ENCODE measurements around the gene CHURC1.

Gene CHURC1

DNA sequence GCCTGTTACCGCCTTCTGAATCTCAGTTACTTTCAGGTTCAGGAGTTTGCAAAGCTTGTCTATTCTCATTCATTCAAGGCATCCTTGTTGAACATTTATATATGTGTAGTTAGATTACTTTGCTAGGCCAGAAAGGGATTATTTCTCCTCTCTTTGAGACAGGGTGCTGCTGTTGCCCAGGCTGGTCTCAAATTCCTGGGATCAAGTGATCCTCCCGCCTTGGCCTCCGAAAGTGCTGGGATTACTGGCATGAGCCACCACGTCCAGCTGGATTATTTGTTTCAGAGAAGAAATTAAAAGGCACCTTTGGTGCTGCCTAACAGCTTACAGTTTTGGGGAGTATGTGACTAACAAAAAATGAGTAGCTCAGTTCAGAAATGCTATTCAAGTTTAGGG, 772 bp downstream of the CHURC1 start:
- H3K4me1 ChIP-seq (ENCODE audit: control insufficient read depth, insufficient read depth, low read length), result peaks cover 15% of the 10 kb centered on the region
- H3K27me3 ChIP-seq (ENCODE audit: control insufficient read depth, insufficient read depth, low read length), result no peaks in the 10 kb centered on the region
- H3K9ac ChIP-seq (ENCODE audit: low read length), result peak overlapping the region; percentile 97
- H3K4me3 ChIP-seq (ENCODE audit: low read length), result peak overlapping the region; percentile 86
- H3K9me3 ChIP-seq (ENCODE audit: control insufficient read depth, low read length), result no peaks in the 10 kb centered on the region
- no peaks in the 10 kb centered on the region for H3K36me3 ChIP-seq (ENCODE audit: control insufficient read depth, insufficient read depth, low read length)

DNA sequence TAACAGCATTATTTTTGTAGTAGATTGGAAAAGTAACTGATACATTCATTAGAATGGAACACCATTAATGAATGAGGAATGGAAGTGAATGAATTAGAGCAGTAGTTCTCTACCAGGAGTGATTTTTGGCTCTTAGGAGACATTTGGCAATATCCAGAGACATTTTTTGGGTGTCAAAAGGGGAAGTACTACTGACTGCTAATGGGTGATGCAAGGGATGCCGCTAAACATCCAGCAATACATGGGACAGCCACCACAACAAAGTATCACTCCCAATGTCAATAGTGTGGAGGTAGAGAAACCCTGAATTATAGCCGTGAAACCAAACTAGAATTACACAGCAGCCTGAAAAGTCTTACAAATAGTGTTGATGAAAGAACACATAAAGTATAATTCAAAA, 1.5 kb downstream of the CHURC1 start:
- Histone ChIP-seq H3K4me3 (ENCODE audit: low read length) (no peak overlapping the region), H3K27me3 (ENCODE audit: control insufficient read depth, insufficient read depth, low read length) (no peaks in the 10 kb centered on the region), H3K9ac (ENCODE audit: low read length) (no peak overlapping the region), H3K36me3 (ENCODE audit: control insufficient read depth, insufficient read depth, low read length) (no peaks in the 10 kb centered on the region), H3K9me3 (ENCODE audit: control insufficient read depth, low read length) (no peaks in the 10 kb centered on the region), H3K4me1 (ENCODE audit: control insufficient read depth, insufficient read depth, low read length) (peaks cover 15% of the 10 kb centered on the region)

DNA sequence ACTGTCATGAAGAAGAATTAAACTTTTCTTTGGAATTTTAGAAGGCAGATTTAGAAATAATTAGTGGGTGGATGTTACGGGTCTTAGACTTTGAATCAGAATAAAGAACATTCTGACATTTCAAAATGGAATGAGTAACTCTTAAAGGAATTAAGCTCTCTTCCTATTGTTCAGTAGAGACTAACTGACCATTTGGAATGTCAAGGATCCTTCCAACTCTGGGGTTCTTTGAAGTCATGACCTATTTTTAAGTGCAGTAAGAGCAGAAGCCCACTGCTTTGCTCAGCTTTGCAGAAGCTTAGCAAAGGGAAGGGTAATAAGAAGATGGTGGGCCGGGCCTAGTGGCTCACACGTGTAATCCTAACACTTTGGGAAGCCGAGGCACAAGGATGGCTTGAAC, 4.0 kb downstream of the CHURC1 start:
- Histone ChIP-seq H3K9ac (ENCODE audit: low read length) (no peak overlapping the region), H3K4me3 (ENCODE audit: low read length) (no peak overlapping the region), H3K36me3 (ENCODE audit: control insufficient read depth, insufficient read depth, low read length) (no peaks in the 10 kb centered on the region), H3K9me3 (ENCODE audit: control insufficient read depth, low read length) (no peaks in the 10 kb centered on the region), H3K27me3 (ENCODE audit: control insufficient read depth, insufficient read depth, low read length) (no peaks in the 10 kb centered on the region), H3K4me1 (ENCODE audit: control insufficient read depth, insufficient read depth, low read length) (peaks cover 15% of the 10 kb centered on the region)

DNA sequence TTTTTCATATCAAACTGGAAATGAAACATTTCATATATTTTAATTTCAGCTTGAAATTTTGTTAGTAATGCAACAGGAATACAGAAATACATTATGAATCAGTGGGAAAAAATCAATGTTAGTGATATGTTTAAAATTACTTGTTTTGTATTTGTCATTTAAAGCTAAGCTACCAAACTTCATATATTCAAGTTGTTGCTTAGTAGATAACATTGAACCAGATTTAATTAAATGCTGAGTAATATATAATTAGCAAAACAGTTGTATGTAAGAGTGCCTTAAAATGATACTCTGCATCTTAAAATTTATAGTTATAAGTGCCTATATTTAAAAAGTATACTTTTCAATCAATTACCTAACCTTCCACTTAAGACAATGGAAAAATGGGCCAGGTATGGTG, 5.0 kb downstream of the CHURC1 start:
- Histone ChIP-seq H3K36me3 (ENCODE audit: control insufficient read depth, insufficient read depth, low read length) (no peaks in the 10 kb centered on the region), H3K9ac (ENCODE audit: low read length) (no peak overlapping the region), H3K4me1 (ENCODE audit: control insufficient read depth, insufficient read depth, low read length) (peaks cover 10% of the 10 kb centered on the region)

DNA sequence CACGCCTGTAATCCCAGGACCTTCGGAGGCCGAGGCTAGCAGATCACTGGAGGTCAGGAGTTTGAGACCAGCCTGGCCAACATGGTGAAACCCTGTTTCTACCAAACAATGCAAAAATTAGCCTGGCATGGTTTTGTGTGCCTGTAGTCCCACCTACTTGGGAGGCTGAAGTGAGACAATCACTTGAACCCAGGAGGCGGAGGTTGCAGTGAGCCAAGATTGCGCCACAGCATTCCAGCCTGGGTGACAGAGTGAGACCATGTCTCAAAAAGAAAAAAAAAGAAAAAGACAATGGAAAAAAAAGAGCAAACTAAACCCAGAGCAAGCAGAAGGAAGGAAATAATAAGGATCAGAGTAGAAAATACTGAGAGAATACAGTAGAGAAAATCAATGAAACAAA, 5.4 kb downstream of the CHURC1 start:
- Histone ChIP-seq H3K36me3 (ENCODE audit: control insufficient read depth, insufficient read depth, low read length) (no peaks in the 10 kb centered on the region), H3K4me3 (ENCODE audit: low read length) (no peak overlapping the region), H3K9me3 (ENCODE audit: control insufficient read depth, low read length) (no peaks in the 10 kb centered on the region), H3K27me3 (ENCODE audit: control insufficient read depth, insufficient read depth, low read length) (no peaks in the 10 kb centered on the region), H3K4me1 (ENCODE audit: control insufficient read depth, insufficient read depth, low read length) (peaks cover 10% of the 10 kb centered on the region), H3K9ac (ENCODE audit: low read length) (no peak overlapping the region)

More for the DNA sequence above, 5.0 kb downstream of the CHURC1 start:
- no peaks in the 10 kb centered on the region for H3K27me3 ChIP-seq (ENCODE audit: control insufficient read depth, insufficient read depth, low read length)
- no peak overlapping the region for H3K4me3 ChIP-seq (ENCODE audit: low read length)
- no peaks in the 10 kb centered on the region for H3K9me3 ChIP-seq (ENCODE audit: control insufficient read depth, low read length)

DNA sequence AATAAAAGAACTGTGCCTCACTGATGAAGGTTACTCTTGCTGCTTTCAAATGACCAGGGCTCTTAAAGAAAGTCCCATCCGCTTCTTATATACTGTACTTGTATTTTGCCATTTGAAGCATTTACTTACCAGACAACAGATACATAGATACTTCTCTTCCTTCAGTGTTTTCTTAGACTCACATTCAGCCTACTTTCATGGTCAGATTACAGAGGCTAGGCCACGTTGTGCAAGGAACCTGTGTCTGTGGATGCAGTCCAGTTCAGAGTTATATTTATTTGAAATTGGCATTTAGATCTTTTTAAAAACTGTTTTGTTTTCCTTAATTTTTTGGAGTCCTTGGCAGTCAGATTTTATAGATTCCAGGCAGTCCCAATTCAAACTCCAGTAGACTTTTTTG, 6.2 kb downstream of the CHURC1 start:
- Histone ChIP-seq H3K27me3 (ENCODE audit: control insufficient read depth, insufficient read depth, low read length) (no peaks in the 10 kb centered on the region), H3K9ac (ENCODE audit: low read length) (no peak overlapping the region), H3K36me3 (ENCODE audit: control insufficient read depth, insufficient read depth, low read length) (no peaks in the 10 kb centered on the region), H3K4me3 (ENCODE audit: low read length) (no peak overlapping the region), H3K4me1 (ENCODE audit: control insufficient read depth, insufficient read depth, low read length) (peaks cover 4% of the 10 kb centered on the region), H3K9me3 (ENCODE audit: control insufficient read depth, low read length) (no peaks in the 10 kb centered on the region)

DNA sequence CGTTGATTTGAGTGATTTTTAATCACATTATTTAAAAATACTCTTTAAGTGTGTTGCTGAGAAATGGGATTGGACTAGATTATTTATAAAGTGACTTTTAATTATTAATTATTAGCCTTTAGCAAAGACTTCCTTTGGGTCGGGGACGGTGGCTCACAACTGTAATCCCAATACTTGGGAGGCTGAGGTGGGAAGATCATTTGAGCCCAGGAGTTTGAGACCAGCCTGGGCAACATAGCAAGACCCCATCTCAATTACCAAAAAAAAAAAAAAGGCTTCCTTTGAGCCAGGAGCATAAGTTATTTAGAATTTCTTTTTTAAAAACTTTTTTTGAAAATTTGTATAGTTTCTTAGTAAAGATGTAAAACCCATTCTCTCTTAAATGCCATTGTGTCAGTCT, 8.8 kb downstream of the CHURC1 start:
- no peaks in the 10 kb centered on the region for H3K27me3 ChIP-seq (ENCODE audit: control insufficient read depth, insufficient read depth, low read length)
- H3K36me3 ChIP-seq (ENCODE audit: control insufficient read depth, insufficient read depth, low read length), result no peaks in the 10 kb centered on the region
- H3K9me3 ChIP-seq (ENCODE audit: control insufficient read depth, low read length), result no peaks in the 10 kb centered on the region
- H3K4me1 ChIP-seq (ENCODE audit: control insufficient read depth, insufficient read depth, low read length), result no peaks in the 10 kb centered on the region
- no peak overlapping the region for H3K9ac ChIP-seq (ENCODE audit: low read length)
- H3K4me3 ChIP-seq (ENCODE audit: low read length), result no peak overlapping the region

DNA sequence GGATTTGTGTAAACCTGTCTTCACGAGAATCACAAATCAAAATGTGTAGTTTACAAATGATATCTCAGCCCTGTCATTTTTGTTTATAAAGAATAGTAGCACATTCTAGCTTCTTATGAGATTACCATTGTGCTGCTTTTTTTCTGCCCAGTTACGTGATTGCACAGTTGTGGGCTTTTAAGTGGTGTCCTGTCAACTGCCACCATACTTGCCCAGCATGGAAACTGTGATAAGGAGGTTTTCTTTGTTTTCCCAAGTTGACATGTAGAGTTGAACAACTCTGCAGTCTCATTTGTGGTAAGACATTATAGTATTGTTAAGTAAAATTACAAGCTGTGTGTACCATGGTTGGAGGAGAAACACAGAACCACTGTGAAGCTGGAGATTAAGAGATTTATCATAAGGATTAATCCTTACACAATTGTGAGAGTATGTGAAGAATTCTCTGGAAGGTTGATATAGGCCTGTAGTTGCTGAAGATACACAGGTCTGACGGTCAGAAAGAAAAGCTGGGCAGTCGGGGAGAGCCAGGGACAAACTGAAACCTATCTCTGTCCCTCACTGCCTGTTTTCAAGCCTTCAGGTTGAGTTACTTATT, 12.2 kb downstream of the CHURC1 start:
- no peak overlapping the region for H3K4me3 ChIP-seq (ENCODE audit: low read length)

DNA sequence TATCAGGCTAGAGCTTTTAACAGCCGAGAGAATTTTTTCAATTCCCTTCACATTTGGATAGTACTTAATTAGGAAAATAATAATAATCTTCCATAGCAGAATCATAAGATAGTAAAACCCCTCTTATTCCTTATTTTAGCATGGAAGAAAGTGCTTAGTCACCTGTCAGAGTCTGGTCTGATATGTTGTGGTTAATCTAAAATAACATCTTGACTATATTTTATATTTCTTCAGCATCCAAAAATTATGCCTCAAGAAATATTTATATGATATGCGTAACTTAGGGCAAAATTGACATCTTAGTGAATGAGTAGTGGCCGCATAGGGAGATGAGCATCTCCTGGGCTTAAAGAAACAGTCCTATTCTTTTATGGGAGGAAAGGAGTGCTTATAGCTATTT, 12.8 kb downstream of the CHURC1 start:
- Histone ChIP-seq H3K9me3 (ENCODE audit: control insufficient read depth, low read length) (no peaks in the 10 kb centered on the region), H3K27me3 (ENCODE audit: control insufficient read depth, insufficient read depth, low read length) (no peaks in the 10 kb centered on the region), H3K4me3 (ENCODE audit: low read length) (no peak overlapping the region), H3K9ac (ENCODE audit: low read length) (no peak overlapping the region), H3K36me3 (ENCODE audit: control insufficient read depth, insufficient read depth, low read length) (no peaks in the 10 kb centered on the region), H3K4me1 (ENCODE audit: control insufficient read depth, insufficient read depth, low read length) (no peaks in the 10 kb centered on the region)

More for the DNA sequence above, 12.2 kb downstream of the CHURC1 start:
- Histone ChIP-seq H3K4me1 (ENCODE audit: control insufficient read depth, insufficient read depth, low read length) (no peaks in the 10 kb centered on the region), H3K9me3 (ENCODE audit: control insufficient read depth, low read length) (no peaks in the 10 kb centered on the region), H3K27me3 (ENCODE audit: control insufficient read depth, insufficient read depth, low read length) (no peaks in the 10 kb centered on the region), H3K36me3 (ENCODE audit: control insufficient read depth, insufficient read depth, low read length) (no peaks in the 10 kb centered on the region), H3K9ac (ENCODE audit: low read length) (no peak overlapping the region)

DNA sequence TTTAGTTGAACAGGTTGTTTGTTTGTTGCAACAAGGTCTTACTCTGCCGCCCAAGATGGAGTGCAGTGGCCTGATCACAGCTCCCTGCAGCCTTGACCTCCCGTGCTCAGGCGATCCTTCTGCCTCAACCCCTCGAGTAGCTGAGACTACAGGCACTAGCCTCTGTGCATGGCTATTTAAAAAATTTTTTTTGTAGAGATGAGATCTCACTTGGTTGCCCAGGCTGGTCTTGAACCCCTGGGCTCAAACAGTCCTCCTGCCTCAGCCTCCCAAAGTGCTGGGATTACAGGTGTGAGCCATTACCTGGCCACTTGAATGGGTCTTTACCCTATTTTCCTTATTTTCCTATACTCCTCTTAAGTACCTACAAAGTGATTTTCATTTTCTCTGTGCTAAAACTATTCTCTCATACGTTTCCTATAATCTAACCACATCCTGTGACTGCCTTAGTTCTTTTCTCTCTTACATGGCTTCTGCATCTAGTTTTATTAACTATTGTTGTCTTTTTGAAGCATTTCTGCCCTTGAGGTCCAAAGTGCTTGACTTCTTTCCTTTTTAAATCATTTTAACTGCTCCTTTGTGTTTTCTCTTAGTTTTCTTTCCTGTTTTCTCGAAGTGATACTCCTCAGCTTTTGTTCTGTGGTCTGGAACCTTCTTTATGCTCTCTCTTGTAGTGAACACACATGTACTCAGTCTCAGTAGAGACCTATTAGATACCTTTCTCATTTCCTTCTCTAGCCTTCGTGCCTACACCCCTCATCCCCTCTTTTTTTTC, 14.2 kb downstream of the CHURC1 start:
- H3K36me3 ChIP-seq (ENCODE audit: control insufficient read depth, insufficient read depth, low read length), result no peaks in the 10 kb centered on the region

DNA sequence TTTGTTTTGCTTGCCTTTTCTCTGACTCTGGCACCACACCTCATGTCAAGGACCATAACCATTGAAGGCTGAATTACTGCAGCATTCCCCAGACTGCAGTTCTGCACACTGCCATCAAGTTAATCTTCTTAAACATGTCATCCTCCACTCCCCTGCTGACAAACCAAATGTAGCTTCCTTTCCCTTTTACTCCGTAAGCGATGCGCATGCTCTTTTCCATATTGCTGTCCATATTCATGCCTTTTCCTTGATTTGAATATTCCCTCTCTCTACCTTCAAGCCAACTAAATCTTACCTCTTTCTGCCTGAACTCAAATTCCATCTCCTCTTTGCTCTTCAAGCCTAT, 14.7 kb downstream of the CHURC1 start:
- no peaks in the 10 kb centered on the region for H3K4me1 ChIP-seq (ENCODE audit: control insufficient read depth, insufficient read depth, low read length)

More for the DNA sequence above, 14.2 kb downstream of the CHURC1 start:
- no peak overlapping the region for H3K9ac ChIP-seq (ENCODE audit: low read length)
- H3K27me3 ChIP-seq (ENCODE audit: control insufficient read depth, insufficient read depth, low read length), result no peaks in the 10 kb centered on the region
- H3K4me1 ChIP-seq (ENCODE audit: control insufficient read depth, insufficient read depth, low read length), result no peaks in the 10 kb centered on the region
- no peak overlapping the region for H3K4me3 ChIP-seq (ENCODE audit: low read length)
- no peaks in the 10 kb centered on the region for H3K9me3 ChIP-seq (ENCODE audit: control insufficient read depth, low read length)

DNA sequence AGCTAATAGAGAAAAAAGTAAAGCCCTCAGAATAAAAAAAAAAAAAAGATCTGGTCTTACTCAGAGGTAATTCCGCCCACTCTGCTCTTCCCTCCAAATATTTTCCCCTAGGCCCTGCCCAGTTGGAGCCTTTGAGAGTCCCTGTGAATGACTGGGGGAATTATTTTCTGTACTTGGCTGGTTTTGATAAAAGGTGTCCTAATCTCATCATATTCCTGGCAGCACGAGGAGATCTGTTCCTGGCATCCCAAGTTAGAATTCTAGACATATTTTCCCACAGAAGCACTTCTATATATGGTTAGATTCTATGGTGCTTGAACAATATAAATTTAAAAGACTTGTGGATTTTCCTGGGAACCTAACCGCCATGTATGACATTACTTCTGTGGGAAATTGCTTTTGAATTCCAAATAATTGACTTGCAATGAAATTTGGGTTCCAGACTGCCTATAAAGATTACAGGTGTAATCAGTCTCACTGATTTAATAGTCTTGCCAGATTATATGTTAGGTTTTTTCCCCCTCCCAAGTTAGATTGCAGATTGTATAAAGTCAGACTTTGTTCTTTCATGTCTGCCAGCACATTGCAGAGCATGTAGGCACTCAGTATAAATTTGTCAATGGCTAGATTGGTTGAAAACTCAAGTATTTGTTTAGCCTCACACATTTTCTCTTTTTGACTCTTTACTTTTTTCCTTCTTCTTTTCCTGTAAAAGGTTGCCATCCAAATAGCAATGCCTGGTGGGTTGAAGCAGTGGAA, 16.0 kb downstream of the CHURC1 start:
- no peaks in the 10 kb centered on the region for H3K36me3 ChIP-seq (ENCODE audit: control insufficient read depth, insufficient read depth, low read length)
- no peak overlapping the region for H3K4me3 ChIP-seq (ENCODE audit: low read length)
- H3K4me1 ChIP-seq (ENCODE audit: control insufficient read depth, insufficient read depth, low read length), result no peaks in the 10 kb centered on the region

More for the DNA sequence above, 14.7 kb downstream of the CHURC1 start:
- Histone ChIP-seq H3K36me3 (ENCODE audit: control insufficient read depth, insufficient read depth, low read length) (no peaks in the 10 kb centered on the region), H3K27me3 (ENCODE audit: control insufficient read depth, insufficient read depth, low read length) (no peaks in the 10 kb centered on the region), H3K9me3 (ENCODE audit: control insufficient read depth, low read length) (no peaks in the 10 kb centered on the region), H3K9ac (ENCODE audit: low read length) (no peak overlapping the region), H3K4me3 (ENCODE audit: low read length) (no peak overlapping the region)

More for the DNA sequence above, 16.0 kb downstream of the CHURC1 start:
- H3K9me3 ChIP-seq (ENCODE audit: control insufficient read depth, low read length), result no peaks in the 10 kb centered on the region
- no peak overlapping the region for H3K9ac ChIP-seq (ENCODE audit: low read length)
- H3K27me3 ChIP-seq (ENCODE audit: control insufficient read depth, insufficient read depth, low read length), result no peaks in the 10 kb centered on the region
